Measurements from ENCODE around the gene CLMP. TPM values are rescaled to one million over a fixed set of nuclear protein-coding genes. Genes with fewer than 3 reads are reported as not detected.

Gene CLMP
- total and polyA plus RNA-seq, 2 experiments from 2014 or later = 7.1 to 18.4 TPM

- Histone ChIP-seq H3F3A (replicated peaks; ENCODE audit: low read depth) (0 out of 2 replicates have a peak, but pooled peaks cover 4% of the 10 kb centered on the region), H2AFZ (no peak overlapping the region), H4K20me1 (replicated peaks; ENCODE audit: insufficient read depth) (no peaks in the 10 kb centered on the region), H3K4me2 (no peak overlapping the region), H3K9me2 (ENCODE audit: insufficient read depth) (0 out of 2 replicates have a peak, but pooled peaks cover 7% of the 10 kb centered on the region), H3K4me3 (no peak overlapping the region), H3K36me3 (ENCODE audit: insufficient read depth) (no peaks in the 10 kb centered on the region), H3K27me3 (ENCODE audit: insufficient read depth) (peaks cover 3% of the 10 kb centered on the region; the same call in 1 of the 2 replicates), H3K4me1 (ENCODE audit: insufficient read depth) (peaks cover 19% of the 10 kb centered on the region), H3K27ac (ENCODE audit: low read depth) (no peak overlapping the region), H3K79me2 (replicated peaks; ENCODE audit: insufficient read depth) (no peaks in the 10 kb centered on the region)
- peaks cover 21% of the 10 kb centered on the region for H3K4me1 Mint-ChIP-seq
- H3K27ac Mint-ChIP-seq = no peak overlapping the region
- TF ChIP-seq REST (IDR thresholded peaks at IDR 0.05; ENCODE audit: unreplicated experiment) (no peak), ZNF462 (CRISPR knock-in tag; IDR thresholded peaks at IDR 0.05) (no peak), ZNF114 (CRISPR knock-in tag; IDR thresholded peaks at IDR 0.05) (no peak), STAT1 (IDR thresholded peaks at IDR 0.05; ENCODE audit: unreplicated experiment) (no peak), EZH2phosphoT487 (IDR thresholded peaks at IDR 0.05; ENCODE audit: unreplicated experiment) (no peak), ZNF331 (CRISPR knock-in tag; IDR thresholded peaks at IDR 0.05; ENCODE audit: low read depth) (no peak), EZH2 (IDR thresholded peaks at IDR 0.05; ENCODE audit: low read depth, unreplicated experiment) (no peak), CTCF (conservative IDR thresholded peaks at IDR 0.05; ENCODE audit: low read depth in 2 of 2) (no peak), CREB1 (CRISPR knock-in tag; IDR thresholded peaks at IDR 0.05; ENCODE audit: low read depth) (no peak), POLR2AphosphoS5 (IDR thresholded peaks at IDR 0.05; ENCODE audit: low read depth) (no peak), NANOG (IDR thresholded peaks at IDR 0.05; ENCODE audit: borderline replicate concordance) (no peak), JUNB (IDR thresholded peaks at IDR 0.05; ENCODE audit: unreplicated experiment) (no peak)
- TF ChIP-seq, protein P1, sequence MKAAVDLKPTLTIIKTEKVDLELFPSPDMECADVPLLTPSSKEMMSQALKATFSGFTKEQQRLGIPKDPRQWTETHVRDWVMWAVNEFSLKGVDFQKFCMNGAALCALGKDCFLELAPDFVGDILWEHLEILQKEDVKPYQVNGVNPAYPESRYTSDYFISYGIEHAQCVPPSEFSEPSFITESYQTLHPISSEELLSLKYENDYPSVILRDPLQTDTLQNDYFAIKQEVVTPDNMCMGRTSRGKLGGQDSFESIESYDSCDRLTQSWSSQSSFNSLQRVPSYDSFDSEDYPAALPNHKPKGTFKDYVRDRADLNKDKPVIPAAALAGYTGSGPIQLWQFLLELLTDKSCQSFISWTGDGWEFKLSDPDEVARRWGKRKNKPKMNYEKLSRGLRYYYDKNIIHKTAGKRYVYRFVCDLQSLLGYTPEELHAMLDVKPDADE (IDR thresholded peaks at IDR 0.05) = no peak
- ATAC-seq = no peak
- no peak overlapping the region for H3K4me3 Mint-ChIP-seq
- peaks cover 10% of the 10 kb centered on the region for H3K27me3 Mint-ChIP-seq (ENCODE audit: insufficient read depth, low read depth, poor library complexity)
- H3K9me3 Mint-ChIP-seq = no peaks in the 10 kb centered on the region
- DNase-seq (ENCODE audit: low spot score) = no peak
- no peaks in the 10 kb centered on the region for H3K36me3 Mint-ChIP-seq (ENCODE audit: low read depth)
Observed at GRCh38 chr11:123203934-123204333, 8.9 kb upstream of the CLMP start.
